ENCODE data around the gene SORCS3.

SORCS3 gene

GRCh38 chr10:104872691-104873090 is 231.6 kb downstream of the SORCS3 start:
- DNase-seq = no peak

- no peak for DNase-seq
Measured at GRCh38 chr10:104873161-104873560, 232.1 kb downstream of the SORCS3 start.

- no peak for DNase-seq
Measured at GRCh38 chr10:104875561-104875960, 234.5 kb downstream of the SORCS3 start.

GRCh38 chr10:104880624-104881398 is 239.7 kb downstream of the SORCS3 start:
- DNase-seq = no peak

- DNase-seq = no peak
Measured at GRCh38 chr10:104881740-104882139, 240.7 kb downstream of the SORCS3 start.

- DNase-seq = no peak
Measured at GRCh38 chr10:104892879-104893617, 252.0 kb downstream of the SORCS3 start.

- no peak for DNase-seq
Measured at GRCh38 chr10:104893701-104894100, 252.6 kb downstream of the SORCS3 start.

GRCh38 chr10:104894681-104895080 is 253.6 kb downstream of the SORCS3 start:
- DNase-seq = no peak

GRCh38 chr10:104895541-104895940 is 254.5 kb downstream of the SORCS3 start:
- no peak for DNase-seq

GRCh38 chr10:104895981-104896380 is 254.9 kb downstream of the SORCS3 start:
- DNase-seq = no peak

GRCh38 chr10:104897696-104898095 is 256.6 kb downstream of the SORCS3 start:
- no peak for DNase-seq

GRCh38 chr10:104899779-104900178 is 258.7 kb downstream of the SORCS3 start:
- DNase-seq = no peak

- DNase-seq = no peak
Measured at GRCh38 chr10:104903433-104903832, 262.3 kb downstream of the SORCS3 start.

GRCh38 chr10:104904753-104905323 is 263.7 kb downstream of the SORCS3 start:
- DNase-seq = no peak

GRCh38 chr10:104906112-104906511 is 265.0 kb downstream of the SORCS3 start:
- no peak for DNase-seq

- no peak for DNase-seq
Measured at GRCh38 chr10:104907521-104907920, 266.4 kb downstream of the SORCS3 start.

GRCh38 chr10:104908581-104908980 is 267.5 kb downstream of the SORCS3 start:
- no peak for DNase-seq

- no peak for DNase-seq
Measured at GRCh38 chr10:104910712-104911111, 269.6 kb downstream of the SORCS3 start.

- no peak for DNase-seq
Measured at GRCh38 chr10:104913390-104913789, 272.3 kb downstream of the SORCS3 start.

GRCh38 chr10:104920476-104920875 is 279.4 kb downstream of the SORCS3 start:
- no peak for DNase-seq

GRCh38 chr10:104921763-104922162 is 280.7 kb downstream of the SORCS3 start:
- DNase-seq = no peak

GRCh38 chr10:104922810-104923209 is 281.7 kb downstream of the SORCS3 start:
- no peak for DNase-seq

- no peak for DNase-seq
Measured at GRCh38 chr10:104923501-104923900, 282.4 kb downstream of the SORCS3 start.
